ENCODE data around the gene ZMIZ2.

DNA sequence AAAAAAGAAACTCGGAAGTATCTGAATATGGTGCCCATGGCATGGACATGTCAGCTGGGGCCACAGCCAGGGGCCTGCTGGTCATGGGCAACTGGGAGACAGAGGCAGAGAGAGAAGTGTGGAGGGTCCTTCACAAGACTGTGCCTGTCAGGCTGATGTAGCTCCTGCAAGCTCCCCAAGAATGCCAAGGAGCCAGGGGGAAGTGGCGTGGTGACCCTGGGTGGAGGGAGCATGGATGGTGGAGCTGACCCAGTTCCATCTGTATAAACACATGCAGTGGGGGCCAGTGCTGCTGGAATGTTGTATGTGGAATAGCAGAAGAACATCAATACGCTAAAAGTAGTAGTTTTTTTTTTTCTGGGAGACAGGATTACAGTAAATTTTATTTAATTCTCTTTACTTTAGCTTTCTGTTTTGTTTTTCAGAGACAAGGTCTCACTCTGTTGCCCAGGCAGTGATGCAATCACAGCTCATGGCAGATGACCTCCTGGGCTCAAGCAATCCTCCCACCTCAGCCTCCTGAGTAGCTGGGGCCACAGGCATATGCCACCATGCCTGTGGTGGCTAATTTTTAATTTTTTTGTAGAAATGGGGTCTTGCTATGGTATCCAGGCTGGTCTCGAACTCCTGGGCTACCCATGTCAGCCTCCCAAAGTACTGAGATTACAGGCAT lies 10.5 kb upstream of the ZMIZ2 start:
- TF ChIP-seq CEBPB (IDR thresholded peaks at IDR 0.05; ENCODE audit: low read depth) (no peak), CTCF (IDR thresholded peaks at IDR 0.05 in 2 of 3, conservative IDR thresholded peaks at IDR 0.05 in 1 of 3; ENCODE audit: borderline replicate concordance in 1 of 3, insufficient read depth in 1 of 3, low read depth in 2 of 3, low read length in 2 of 3) (no peak), EGR1 (IDR thresholded peaks at IDR 0.05; ENCODE audit: low read depth) (no peak), POLR2A (IDR thresholded peaks at IDR 0.05; ENCODE audit: borderline replicate concordance, extremely low read depth, insufficient read depth, insufficient read length) (no peak), CBX3 (IDR thresholded peaks at IDR 0.05; ENCODE audit: low read depth) (no peak)

Data from HCT116 (cell line).